Trophoblast cell (in vitro differentiated cells and primary cell): ENCODE measurements around the gene MAMLD1.

Source experiments
- DNase-seq, 2 donors: peaks; one replicate each; pipeline ENCODE4 v3.0.0-alpha.2; 2016
- H2AFZ ChIP-seq: 2 replicates; pipeline ENCODE4 v1.6.1; 2013; ENCODE audit warnings: low read length, moderate library complexity, mild to moderate bottlenecking; ENCODE audit not compliant: insufficient read depth, poor library complexity
- H2AK5ac ChIP-seq: 2 replicates; pipeline ENCODE4 v1.6.1; 2013; ENCODE audit warnings: mild to moderate bottlenecking, low read length
- H2BK120ac ChIP-seq: 2 replicates; pipeline ENCODE4 v1.6.1; 2013; ENCODE audit warnings: low read length, mild to moderate bottlenecking, moderate library complexity; ENCODE audit not compliant: insufficient read depth, poor library complexity
- H2BK12ac ChIP-seq: 2 replicates; pipeline ENCODE4 v1.6.1; 2013; ENCODE audit warnings: mild to moderate bottlenecking, low read length, moderate library complexity
- H2BK5ac ChIP-seq: 2 replicates; pipeline ENCODE4 v1.6.1; 2013; ENCODE audit warnings: low read length, low read depth, moderate library complexity, mild to moderate bottlenecking; ENCODE audit not compliant: poor library complexity
- H3K14ac ChIP-seq: 2 replicates; pipeline ENCODE4 v1.6.1; 2013; ENCODE audit warnings: mild to moderate bottlenecking, low read length
- H3K18ac ChIP-seq: 2 replicates; pipeline ENCODE4 v1.6.1; 2013; ENCODE audit warnings: mild to moderate bottlenecking, low read length
- H3K23ac ChIP-seq: 2 replicates; pipeline ENCODE4 v1.6.1; 2013; ENCODE audit warnings: low read length
- H3K27ac ChIP-seq: 2 replicates; pipeline ENCODE4 v1.5.1; 2013; ENCODE audit warnings: low read depth, mild to moderate bottlenecking, inconsistent platforms, low read length, moderate library complexity
- H3K27me3 ChIP-seq: 2 replicates; pipeline ENCODE4 v1.6.1; 2013; ENCODE audit warnings: inconsistent platforms, mild to moderate bottlenecking, low read length, moderate library complexity; ENCODE audit not compliant: insufficient read depth
- H3K36me3 ChIP-seq, 2 experiments: 1 replicate in 1 of 2; 2 replicates in 1 of 2; pipeline ENCODE4 v1.6.1; 2013; ENCODE audit warnings: low read length in 2 of 2, mild to moderate bottlenecking in 2 of 2, moderate library complexity in 1 of 2; ENCODE audit not compliant: insufficient read depth in 2 of 2, control insufficient read depth in 1 of 2
- H3K4ac ChIP-seq: 2 replicates; pipeline ENCODE4 v1.6.1; 2013; ENCODE audit warnings: low read depth, mild to moderate bottlenecking, low read length, moderate library complexity
- H3K4me1 ChIP-seq, 2 experiments: 1 replicate in 1 of 2; 2 replicates in 1 of 2; pipeline ENCODE4 v1.6.1; 2013; ENCODE audit warnings: low read length in 2 of 2, mild to moderate bottlenecking in 2 of 2, moderate library complexity in 1 of 2; ENCODE audit not compliant: insufficient read depth in 2 of 2, control insufficient read depth in 1 of 2
- H3K4me2 ChIP-seq: 2 replicates; pipeline ENCODE4 v1.6.1; 2013; ENCODE audit warnings: inconsistent platforms, mild to moderate bottlenecking, low read length, moderate library complexity
- H3K4me3 ChIP-seq: 2 replicates; pipeline ENCODE4 v1.5.1; 2013; ENCODE audit warnings: mild to moderate bottlenecking, low read depth, low read length, inconsistent platforms
- H3K79me1 ChIP-seq: one replicate; pipeline ENCODE4 v1.6.1; 2013; ENCODE audit warnings: low read length
- H3K79me2 ChIP-seq: 2 replicates; pipeline ENCODE4 v1.6.1; 2013; ENCODE audit warnings: low read length, mild to moderate bottlenecking; ENCODE audit not compliant: control insufficient read depth, insufficient read depth, poor library complexity
- H3K9ac ChIP-seq: 2 replicates; pipeline ENCODE4 v1.6.1; 2013; ENCODE audit warnings: mild to moderate bottlenecking, low read length
- H3K9me3 ChIP-seq: 2 replicates; pipeline ENCODE4 v1.6.1; 2013; ENCODE audit warnings: low read depth, mild to moderate bottlenecking, control low read depth, inconsistent platforms, low read length; ENCODE audit not compliant: insufficient read depth
- H4K12ac ChIP-seq: 2 replicates; pipeline ENCODE4 v1.6.1; 2013; ENCODE audit warnings: low read depth, mild to moderate bottlenecking, low read length, moderate library complexity
- H4K8ac ChIP-seq: 2 replicates; pipeline ENCODE4 v1.6.1; 2013; ENCODE audit warnings: low read depth, mild to moderate bottlenecking, low read length, moderate library complexity
- H4K91ac ChIP-seq: one replicate; pipeline ENCODE4 v1.6.1; 2013; ENCODE audit warnings: low read depth, mild to moderate bottlenecking, low read length, moderate library complexity
- WGBS: extraction: QIAGEN DNeasy Blood & Tissue Kit; methylation state at CpG from one replicate; pipeline ENCODE4 v1.1.7; 2013; ENCODE audit warnings: missing lambda C conversion rate; ENCODE audit not compliant: insufficient read length, insufficient coverage; ENCODE audit errors: extremely low coverage; 5-methylcytosine and 5-hydroxymethylcytosine counted together

Gene MAMLD1

GRCh38 chrX:150454083-150454482, 91.0 kb downstream of the MAMLD1 start:
- no peaks in the 10 kb centered on the region for H3K79me2 ChIP-seq
- no peak overlapping the region for H3K4me3 ChIP-seq
- no peak overlapping the region for H3K27ac ChIP-seq
- DNase-seq, result no peak
- H3K23ac ChIP-seq, result no peak overlapping the region
- H3K9ac ChIP-seq, result no peak overlapping the region
- H3K14ac ChIP-seq, result no peak overlapping the region
- H2BK12ac ChIP-seq, result no peak overlapping the region
- no peaks in the 10 kb centered on the region for H3K36me3 ChIP-seq
- H4K12ac ChIP-seq, result no peak overlapping the region
- H2AK5ac ChIP-seq, result no peak overlapping the region
- no peak overlapping the region for H3K4me2 ChIP-seq
- no peak overlapping the region for H3K18ac ChIP-seq
- no peak overlapping the region for H4K8ac ChIP-seq
- no peaks in the 10 kb centered on the region for H3K79me1 ChIP-seq
- no peak overlapping the region for H2BK120ac ChIP-seq
- H3K9me3 ChIP-seq, result no peaks in the 10 kb centered on the region
- no peak overlapping the region for H4K91ac ChIP-seq
- H3K4me1 ChIP-seq, result no peaks in the 10 kb centered on the region
- no peak overlapping the region for H2BK5ac ChIP-seq
- H2AFZ ChIP-seq, result no peak overlapping the region
- no peak overlapping the region for H3K4ac ChIP-seq
- no peaks in the 10 kb centered on the region for H3K27me3 ChIP-seq

DNA sequence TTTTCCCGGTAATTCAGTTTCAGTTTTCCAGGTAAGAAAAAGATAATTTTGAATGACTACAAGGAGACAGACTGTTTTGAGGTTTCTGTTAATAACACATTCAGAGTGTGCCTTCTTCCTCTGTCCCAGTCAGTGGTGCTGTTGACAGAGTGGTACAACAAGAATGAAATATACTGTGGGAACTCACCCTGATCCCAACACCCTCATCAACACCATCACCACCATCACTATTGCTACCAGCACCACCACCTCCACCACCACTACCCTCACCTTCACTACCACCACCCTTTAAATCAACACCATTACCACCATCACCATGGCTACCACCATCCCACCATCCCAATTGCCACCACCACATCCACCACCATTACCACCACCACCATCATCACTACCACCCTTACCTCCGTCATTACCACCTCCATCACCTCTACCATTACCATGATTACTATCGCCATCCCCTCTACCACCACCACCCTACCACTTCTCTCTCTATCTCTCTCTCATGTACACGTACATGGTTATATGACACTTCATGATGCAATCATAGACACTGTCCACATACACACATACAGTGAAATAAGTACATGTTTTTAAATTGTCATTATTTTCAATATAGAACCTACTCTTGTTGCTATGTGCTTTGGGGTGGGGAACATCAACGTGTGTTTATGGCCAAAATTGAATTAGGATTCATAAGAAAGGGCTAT, 91.5 kb downstream of the MAMLD1 start:
- Histone ChIP-seq H2AK5ac (no peak overlapping the region), H3K4ac (no peak overlapping the region), H4K91ac (no peak overlapping the region), H3K79me1 (no peaks in the 10 kb centered on the region), H3K4me3 (no peak overlapping the region), H3K36me3 (no peaks in the 10 kb centered on the region), H3K79me2 (no peaks in the 10 kb centered on the region), H3K9me3 (no peaks in the 10 kb centered on the region), H2BK12ac (no peak overlapping the region), H2BK5ac (no peak overlapping the region), H3K23ac (no peak overlapping the region), H3K9ac (no peak overlapping the region), H2BK120ac (no peak overlapping the region), H4K8ac (no peak overlapping the region), H3K27me3 (no peaks in the 10 kb centered on the region), H3K27ac (no peak overlapping the region), H3K4me1 (no peaks in the 10 kb centered on the region), H3K18ac (no peak overlapping the region), H3K14ac (no peak overlapping the region), H4K12ac (no peak overlapping the region), H2AFZ (no peak overlapping the region), H3K4me2 (no peak overlapping the region)
- no CpG with 5 or more reads among the region's 5 CpGs for WGBS
- DNase-seq, result no peak

- Histone ChIP-seq H3K9ac (no peak overlapping the region), H3K4me2 (no peak overlapping the region), H3K14ac (no peak overlapping the region), H2BK12ac (no peak overlapping the region), H3K4me3 (no peak overlapping the region), H3K27ac (no peak overlapping the region), H3K36me3 (no peaks in the 10 kb centered on the region), H3K23ac (no peak overlapping the region), H3K27me3 (no peaks in the 10 kb centered on the region), H2AK5ac (no peak overlapping the region), H2BK5ac (no peak overlapping the region), H4K12ac (no peak overlapping the region), H2AFZ (no peak overlapping the region), H3K9me3 (no peaks in the 10 kb centered on the region), H3K79me1 (no peaks in the 10 kb centered on the region), H4K8ac (no peak overlapping the region), H3K18ac (no peak overlapping the region), H3K79me2 (no peaks in the 10 kb centered on the region), H3K4me1 (no peaks in the 10 kb centered on the region), H4K91ac (no peak overlapping the region), H3K4ac (no peak overlapping the region), H2BK120ac (no peak overlapping the region)
- no CpG with 5 or more reads among the region's 3 CpGs for WGBS
- DNase-seq, result no peak
These were observed 92.1 kb downstream of the MAMLD1 start for GRCh38 chrX:150455215-150455608.

DNA sequence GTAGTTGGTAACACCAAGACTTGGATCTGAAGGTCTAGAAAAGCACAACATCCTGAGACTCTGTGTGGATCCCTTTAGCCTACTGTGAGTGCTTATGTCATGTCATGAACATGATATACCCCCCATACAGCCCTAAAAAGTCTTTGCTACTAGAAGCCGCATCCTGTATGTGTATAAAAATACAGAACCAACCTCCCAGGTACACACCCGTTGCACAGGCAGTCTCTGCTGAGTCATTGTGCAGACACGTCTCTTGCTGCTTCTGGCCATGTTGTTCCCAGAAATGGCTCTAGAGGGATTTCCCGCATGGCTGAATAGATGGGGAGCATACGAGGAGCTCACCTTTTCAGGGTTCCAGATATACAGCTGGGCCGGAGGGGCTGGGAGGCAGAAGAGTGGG, 93.3 kb downstream of the MAMLD1 start:
- H3K18ac ChIP-seq, result no peak overlapping the region
- H2BK5ac ChIP-seq, result no peak overlapping the region
- no peaks in the 10 kb centered on the region for H3K27me3 ChIP-seq
- H3K79me2 ChIP-seq, result no peaks in the 10 kb centered on the region
- no peaks in the 10 kb centered on the region for H3K9me3 ChIP-seq
- H3K79me1 ChIP-seq, result no peaks in the 10 kb centered on the region
- H3K4me1 ChIP-seq, result no peaks in the 10 kb centered on the region
- H3K36me3 ChIP-seq, result no peaks in the 10 kb centered on the region
- no peak overlapping the region for H2BK120ac ChIP-seq
- H3K14ac ChIP-seq, result no peak overlapping the region
- no peak overlapping the region for H3K4ac ChIP-seq
- no peak overlapping the region for H3K4me3 ChIP-seq
- no peak overlapping the region for H4K12ac ChIP-seq
- no peak overlapping the region for H3K4me2 ChIP-seq
- no peak overlapping the region for H4K8ac ChIP-seq
- H3K27ac ChIP-seq, result no peak overlapping the region
- no peak overlapping the region for H3K9ac ChIP-seq
- peak in 1 of 2 donors; percentile 38 for DNase-seq
- no peak overlapping the region for H2AFZ ChIP-seq
- no peak overlapping the region for H2BK12ac ChIP-seq
- no peak overlapping the region for H3K23ac ChIP-seq
- no CpG with 5 or more reads among the region's 6 CpGs for WGBS
- no peak overlapping the region for H4K91ac ChIP-seq
- H2AK5ac ChIP-seq, result no peak overlapping the region
